ENCODE data around the gene DGCR6L.

GRCh38 chr22:20276468-20276867 is 43.4 kb downstream of the DGCR6L start:
- TF ChIP-seq CTCF (conservative IDR thresholded peaks at IDR 0.05) (no peak), ZFX (IDR thresholded peaks at IDR 0.05) (no peak)
